GM23248 (cell line): ENCODE data around the gene EPN3. TPM values are rescaled to one million over a fixed set of nuclear protein-coding genes. Genes with fewer than 3 reads are reported as not detected.

Source experiments
- DNase-seq: peaks from one replicate; pipeline ENCODE4 v3.0.0-alpha.2; 2015
- H2AFZ ChIP-seq: fragments of 200-600 bp; sonication (generic); 2 replicates; pipeline ENCODE4 v1.6.1; 2016; ENCODE audit warnings: antibody characterized with exemption
- H3F3A ChIP-seq: fragments of 200-600 bp; sonication (generic); 2 replicates; pipeline ENCODE4 v1.6.1; 2016; ENCODE audit warnings: mild to moderate bottlenecking, antibody characterized with exemption, mixed run types; ENCODE audit not compliant: insufficient read depth
- H3K27ac ChIP-seq: fragments of 200-600 bp; sonication (generic); 2 replicates; pipeline ENCODE4 v1.5.1; 2016; ENCODE audit warnings: mild to moderate bottlenecking
- H3K27me3 ChIP-seq: fragments of 200-600 bp; sonication (generic); replicated peaks from 2 replicates; pipeline ENCODE4 v1.6.1; 2016; ENCODE audit warnings: mild to moderate bottlenecking; ENCODE audit not compliant: insufficient read depth
- H3K36me3 ChIP-seq: fragments of 200-600 bp; sonication (generic); 2 replicates; pipeline ENCODE4 v1.6.1; 2016; ENCODE audit warnings: low read depth, mild to moderate bottlenecking
- H3K4me1 ChIP-seq: fragments of 200-600 bp; sonication (generic); 2 replicates; pipeline ENCODE4 v1.6.1; 2016; ENCODE audit warnings: mild to moderate bottlenecking; ENCODE audit not compliant: insufficient read depth
- H3K4me2 ChIP-seq: fragments of 200-600 bp; sonication (generic); one replicate; pipeline ENCODE4 v1.6.1; 2016; ENCODE audit warnings: mild to moderate bottlenecking; ENCODE audit not compliant: unreplicated experiment
- H3K4me3 ChIP-seq: fragments of 200-600 bp; sonication (generic); 2 replicates; pipeline ENCODE4 v1.5.1; 2016; ENCODE audit warnings: mild to moderate bottlenecking
- H3K79me2 ChIP-seq: fragments of 200-600 bp; sonication (generic); 2 replicates; pipeline ENCODE4 v1.6.1; 2016; ENCODE audit warnings: mild to moderate bottlenecking; ENCODE audit not compliant: insufficient read depth
- H3K9ac ChIP-seq: fragments of 200-600 bp; sonication (generic); 2 replicates; pipeline ENCODE4 v1.6.1; 2016; ENCODE audit warnings: mild to moderate bottlenecking
- H3K9me2 ChIP-seq: fragments of 200-600 bp; sonication (generic); 2 replicates; pipeline ENCODE4 v1.6.1; 2016; ENCODE audit warnings: mixed run types, mild to moderate bottlenecking, moderate library complexity; ENCODE audit not compliant: insufficient read depth
- H3K9me3 ChIP-seq: fragments of 200-600 bp; sonication (generic); one replicate; pipeline ENCODE4 v1.6.1; 2017; ENCODE audit warnings: low read depth
- H4K20me1 ChIP-seq: fragments of 200-600 bp; sonication (generic); 2 replicates; pipeline ENCODE4 v1.6.0; 2016; ENCODE audit not compliant: insufficient read depth
- EZH2 ChIP-seq: fragments of 200-600 bp; sonication (generic); IDR thresholded peaks from 2 replicates; pipeline ENCODE4 v1.6.1; 2018; ENCODE audit warnings: antibody characterized with exemption, mild to moderate bottlenecking; ENCODE audit not compliant: insufficient read depth, poor library complexity, severe bottlenecking
- EZH2phosphoT487 ChIP-seq: fragments of 200-600 bp; sonication (generic); IDR thresholded peaks from 2 replicates; pipeline ENCODE4 v1.6.1; 2018; ENCODE audit warnings: antibody characterized with exemption, moderate library complexity, mild to moderate bottlenecking, low read depth; ENCODE audit not compliant: insufficient read depth
- WGBS, 2 experiments: methylation state at CpG; one replicate each; pipeline ENCODE4 v1.1.6; 2015 to 2017; ENCODE audit warnings: low lambda C conversion rate in 2 of 2, low coverage in 1 of 2; ENCODE audit errors: missing lambda C conversion rate in 2 of 2; 5-methylcytosine and 5-hydroxymethylcytosine counted together
- in situ Hi-C: fragments of 300-500 bp; cut with MboI; formaldehyde crosslinking; loops from 2 replicates; pipeline ENCODE4 v1.15.0; 2020
- polyA plus RNA-seq: library from polyadenylated mRNA; unstranded; fragments of >200 nt; fragmentation: Nextera tagmentation; extraction: Ambion mirVana; gene quantifications from 2 replicates; pipeline ENCODE4 v1.2.1, GENCODE V29; 2016
- total RNA-seq: library from RNA; depleted of rRNA; stranded (reverse); fragments of >200 nt; shearing (Covaris generic); gene quantifications from 2 replicates; pipeline ENCODE4 v1.2.3, GENCODE V29; 2014

The EPN3 gene
- total and polyA plus RNA-seq, 2 experiments from 2014 or later = not detected

DNA sequence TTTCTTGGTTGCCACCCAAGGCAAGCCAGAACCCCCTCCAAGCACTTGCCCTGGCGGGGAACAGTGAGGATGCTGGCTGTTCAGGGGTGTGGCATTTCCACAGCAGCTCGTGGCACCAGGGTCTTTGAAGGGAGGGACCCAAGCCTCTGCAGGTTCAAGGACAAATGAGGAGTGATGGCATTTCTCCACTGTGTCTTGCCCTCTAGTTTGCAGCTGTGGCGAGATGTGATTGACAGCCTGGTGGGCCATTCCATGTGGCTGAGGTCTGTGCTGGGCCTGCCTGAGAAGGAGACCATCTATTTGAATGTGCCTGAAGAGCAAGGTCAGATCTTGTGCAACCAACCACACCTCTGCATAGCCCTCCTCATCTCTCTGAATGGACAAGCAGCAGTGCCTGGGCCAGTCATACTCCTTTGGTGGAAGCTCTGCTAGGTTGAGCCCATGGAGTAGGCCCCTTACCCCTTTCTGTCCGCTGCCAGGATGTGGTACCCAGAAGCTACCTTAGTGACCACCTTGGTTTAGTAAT is 4.5 kb upstream of the EPN3 start:
- H3K27ac ChIP-seq = no peak overlapping the region
- no peaks in the 10 kb centered on the region for H3K9me2 ChIP-seq
- H3K4me2 ChIP-seq = no peak overlapping the region
- H3K9ac ChIP-seq = no peak overlapping the region
- no peaks in the 10 kb centered on the region for H3K4me1 ChIP-seq
- TF ChIP-seq EZH2 (no peak), EZH2phosphoT487 (no peak)
- H3K36me3 ChIP-seq = no peaks in the 10 kb centered on the region
- H2AFZ ChIP-seq = no peak overlapping the region
- H4K20me1 ChIP-seq = no peaks in the 10 kb centered on the region
- H3F3A ChIP-seq = no peaks in the 10 kb centered on the region
- no peaks in the 10 kb centered on the region for H3K9me3 ChIP-seq
- H3K4me3 ChIP-seq = no peak overlapping the region
- DNase-seq = no peak
- in situ Hi-C loops = no loop called here
- peaks cover 10% of the 10 kb centered on the region for H3K27me3 ChIP-seq
- no peaks in the 10 kb centered on the region for H3K79me2 ChIP-seq
- WGBS, 2 experiments = 58 to 69% methylated on average over 4 of the region's 4 CpGs

DNA sequence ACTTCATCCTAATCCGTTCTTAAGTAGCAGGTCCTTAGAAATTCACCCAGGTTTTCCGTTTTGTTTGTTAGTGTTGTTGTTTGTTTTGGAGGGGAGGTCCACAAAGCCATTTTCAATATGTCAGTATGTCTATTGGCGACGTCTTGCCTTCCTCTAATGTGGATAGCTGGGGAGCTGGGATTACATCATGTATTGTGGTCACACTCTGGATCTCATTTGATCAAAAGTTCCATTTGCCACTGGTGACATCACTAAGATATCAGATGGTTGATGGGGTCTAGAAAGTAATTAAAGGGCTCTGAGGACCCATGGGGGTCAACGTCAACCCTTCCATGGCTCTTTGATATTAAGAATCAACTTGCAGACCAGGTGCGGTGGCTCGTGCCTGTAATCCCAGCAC is 2.7 kb upstream of the EPN3 start:
- Histone ChIP-seq H2AFZ (no peak overlapping the region), H3K27ac (no peak overlapping the region), H3K27me3 (peaks cover 13% of the 10 kb centered on the region), H3K4me3 (no peak overlapping the region), H4K20me1 (no peaks in the 10 kb centered on the region), H3K4me1 (peaks cover 8% of the 10 kb centered on the region), H3K9ac (no peak overlapping the region), H3K36me3 (no peaks in the 10 kb centered on the region), H3K9me2 (no peaks in the 10 kb centered on the region), H3K4me2 (no peak overlapping the region), H3K79me2 (no peaks in the 10 kb centered on the region), H3F3A (no peaks in the 10 kb centered on the region), H3K9me3 (no peaks in the 10 kb centered on the region)
- TF ChIP-seq EZH2phosphoT487 = no peak
- TF ChIP-seq EZH2 = no peak
- DNase-seq = no peak
- in situ Hi-C loops = no loop called here
- 60 to 70% methylated on average over 7 of the region's 7 CpGs for WGBS, 2 experiments

DNA sequence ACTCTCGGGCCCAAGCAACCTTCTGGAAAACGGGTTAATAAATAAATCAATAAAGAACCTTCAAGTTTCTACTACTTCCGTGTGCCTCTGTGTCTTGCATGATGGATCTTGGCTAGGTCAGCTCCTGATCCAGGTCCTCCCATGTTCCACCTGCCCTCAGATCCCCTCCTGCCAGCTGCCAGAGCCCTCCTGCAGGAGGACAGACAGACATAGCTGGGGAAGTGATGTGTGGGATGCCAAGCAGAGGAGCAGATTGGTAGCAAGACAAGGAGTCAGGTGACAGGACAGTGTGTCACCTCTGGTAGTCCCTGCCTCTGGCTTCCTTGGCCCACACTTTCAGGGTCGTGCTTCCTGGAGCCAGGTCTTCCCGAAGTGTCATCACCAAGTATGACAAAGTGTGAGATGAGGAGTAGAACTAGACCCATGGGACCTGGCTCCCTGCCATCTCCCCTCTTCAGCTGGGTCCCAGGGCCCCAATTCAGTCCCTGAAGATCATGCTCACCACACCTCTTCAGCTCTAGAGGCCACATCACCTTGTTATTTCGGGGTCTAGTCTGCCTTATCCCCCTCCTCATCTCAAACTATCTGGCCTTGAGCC is 1.0 kb upstream of the EPN3 start:
- 39 to 43% methylated on average over 6 of the region's 6 CpGs for WGBS, 2 experiments
- Histone ChIP-seq H3K27ac (no peak overlapping the region), H3K27me3 (peaks cover 13% of the 10 kb centered on the region), H3K9me2 (no peaks in the 10 kb centered on the region), H3K36me3 (no peaks in the 10 kb centered on the region), H2AFZ (no peak overlapping the region), H3K9ac (no peak overlapping the region), H4K20me1 (no peaks in the 10 kb centered on the region), H3K4me2 (no peak overlapping the region), H3K9me3 (no peaks in the 10 kb centered on the region), H3K79me2 (no peaks in the 10 kb centered on the region), H3K4me3 (no peak overlapping the region), H3K4me1 (peaks cover 8% of the 10 kb centered on the region), H3F3A (no peaks in the 10 kb centered on the region)
- TF ChIP-seq EZH2phosphoT487 (no peak), EZH2 (no peak)
- in situ Hi-C loops = no loop called here
- no peak for DNase-seq

DNA sequence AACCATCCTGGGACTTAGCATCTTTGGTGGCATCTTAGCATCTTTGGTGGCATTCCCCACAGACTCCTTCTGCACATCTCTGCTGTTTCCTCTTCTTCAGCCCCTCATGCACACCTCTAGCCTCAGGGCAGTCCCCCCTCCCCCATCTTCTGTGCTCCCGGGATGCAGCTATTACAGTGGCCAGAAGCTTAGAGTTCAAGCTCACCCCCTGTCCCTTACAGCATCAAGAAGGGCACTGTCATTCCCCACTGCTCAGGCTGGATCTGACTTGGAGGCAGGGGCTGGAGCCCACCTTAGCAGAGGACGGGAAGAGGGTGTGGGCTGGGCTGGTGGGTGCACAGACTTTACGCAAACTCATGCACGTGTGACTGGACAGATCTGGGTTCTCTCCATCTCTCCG is 650 bp downstream of the EPN3 start:
- Histone ChIP-seq H3K27me3 (peaks cover 13% of the 10 kb centered on the region), H3K79me2 (no peaks in the 10 kb centered on the region), H3K9me2 (no peaks in the 10 kb centered on the region), H3K27ac (no peak overlapping the region), H3K4me3 (no peak overlapping the region), H3K36me3 (no peaks in the 10 kb centered on the region), H2AFZ (no peak overlapping the region), H3K4me1 (peaks cover 8% of the 10 kb centered on the region), H3F3A (no peaks in the 10 kb centered on the region), H3K9me3 (no peaks in the 10 kb centered on the region), H3K4me2 (no peak overlapping the region), H3K9ac (no peak overlapping the region), H4K20me1 (no peaks in the 10 kb centered on the region)
- TF ChIP-seq EZH2 (no peak), EZH2phosphoT487 (no peak)
- 5 to 7% methylated on average over 5 of the region's 5 CpGs for WGBS, 2 experiments
- no peak for DNase-seq
- in situ Hi-C loops = no loop called here
